ENCODE results near the gene NPAS3. TPM values are rescaled to one million over a fixed set of nuclear protein-coding genes. Genes with fewer than 3 reads are reported as not detected.

Gene NPAS3
- total and polyA plus RNA-seq, 2 donors = 1.0 to 1.2 TPM

- Histone ChIP-seq H3K9me3 (ENCODE audit: control insufficient read depth in 2 of 2, insufficient read depth in 1 of 2, low read length in 1 of 2) (no peaks in the 10 kb centered on the region), H3K4me3 (ENCODE audit: low read length in 2 of 2) (no peak overlapping the region), H3K4me1 (ENCODE audit: control insufficient read depth in 2 of 2, insufficient read depth in 2 of 2, low read length in 2 of 2) (no peaks in the 10 kb centered on the region), H3K27ac (ENCODE audit: low read depth in 1 of 2, low read length in 1 of 2) (no peak overlapping the region), H3K36me3 (ENCODE audit: control insufficient read depth in 2 of 2, insufficient read depth in 2 of 2, low read length in 1 of 2) (no peaks in the 10 kb centered on the region), H3K27me3 (ENCODE audit: control insufficient read depth in 2 of 2, insufficient read depth in 1 of 2, low read length in 1 of 2) (no peaks in the 10 kb centered on the region)
- no peak for DNase-seq (ENCODE audit: low read depth in 6 of 9, low spot score in 9 of 9)
- 96% methylated on average over 5 of the region's 5 CpGs for WGBS
These were observed 816.7 kb downstream of the NPAS3 start for GRCh38 chr14:33755358-33755757.

- 95% methylated on average over 1 of the region's 1 CpG for WGBS
- Histone ChIP-seq H3K27me3 (ENCODE audit: control insufficient read depth in 2 of 2, insufficient read depth in 1 of 2, low read length in 1 of 2) (no peaks in the 10 kb centered on the region), H3K4me1 (ENCODE audit: control insufficient read depth in 2 of 2, insufficient read depth in 2 of 2, low read length in 2 of 2) (no peaks in the 10 kb centered on the region), H3K9me3 (ENCODE audit: control insufficient read depth in 2 of 2, insufficient read depth in 1 of 2, low read length in 1 of 2) (no peaks in the 10 kb centered on the region), H3K4me3 (ENCODE audit: low read length in 2 of 2) (no peak overlapping the region), H3K36me3 (ENCODE audit: control insufficient read depth in 2 of 2, insufficient read depth in 2 of 2, low read length in 1 of 2) (no peaks in the 10 kb centered on the region), H3K27ac (ENCODE audit: low read depth in 1 of 2, low read length in 1 of 2) (no peak overlapping the region)
- DNase-seq (ENCODE audit: low read depth in 6 of 9, low spot score in 9 of 9) = no peak
These were observed 818.2 kb downstream of the NPAS3 start for GRCh38 chr14:33756833-33757232.

GRCh38 chr14:33758547-33758946 lies 819.9 kb downstream of the NPAS3 start:
- no peak overlapping the region for H3K4me3 ChIP-seq (ENCODE audit: low read length in 2 of 2)
- H3K4me1 ChIP-seq (ENCODE audit: control insufficient read depth in 2 of 2, insufficient read depth in 2 of 2, low read length in 2 of 2) = no peaks in the 10 kb centered on the region
- no peak for DNase-seq (ENCODE audit: low read depth in 6 of 9, low spot score in 9 of 9)
- no peaks in the 10 kb centered on the region for H3K9me3 ChIP-seq (ENCODE audit: control insufficient read depth in 2 of 2, insufficient read depth in 1 of 2, low read length in 1 of 2)
- H3K36me3 ChIP-seq (ENCODE audit: control insufficient read depth in 2 of 2, insufficient read depth in 2 of 2, low read length in 1 of 2) = no peaks in the 10 kb centered on the region
- H3K27me3 ChIP-seq (ENCODE audit: control insufficient read depth in 2 of 2, insufficient read depth in 1 of 2, low read length in 1 of 2) = no peaks in the 10 kb centered on the region
- H3K27ac ChIP-seq (ENCODE audit: low read depth in 1 of 2, low read length in 1 of 2) = no peak overlapping the region

GRCh38 chr14:33762161-33762851 lies 823.6 kb downstream of the NPAS3 start:
- H3K27ac ChIP-seq (ENCODE audit: low read depth in 1 of 2, low read length in 1 of 2) = no peak overlapping the region
- peaks cover 0 to 2% of the 10 kb centered on the region in 2 donors for H3K4me1 ChIP-seq (ENCODE audit: control insufficient read depth in 2 of 2, insufficient read depth in 2 of 2, low read length in 2 of 2)
- WGBS = 69% methylated on average over 4 of the region's 4 CpGs
- no peak for DNase-seq (ENCODE audit: low read depth in 6 of 9, low spot score in 9 of 9)
- H3K36me3 ChIP-seq (ENCODE audit: control insufficient read depth in 2 of 2, insufficient read depth in 2 of 2, low read length in 1 of 2) = no peaks in the 10 kb centered on the region
- H3K4me3 ChIP-seq (ENCODE audit: low read length in 2 of 2) = no peak overlapping the region
- H3K9me3 ChIP-seq (ENCODE audit: control insufficient read depth in 2 of 2, insufficient read depth in 1 of 2, low read length in 1 of 2) = no peaks in the 10 kb centered on the region
- no peaks in the 10 kb centered on the region for H3K27me3 ChIP-seq (ENCODE audit: control insufficient read depth in 2 of 2, insufficient read depth in 1 of 2, low read length in 1 of 2)

- H3K27ac ChIP-seq (ENCODE audit: low read depth in 1 of 2, low read length in 1 of 2) = no peak overlapping the region
- no peaks in the 10 kb centered on the region for H3K9me3 ChIP-seq (ENCODE audit: control insufficient read depth in 2 of 2, insufficient read depth in 1 of 2, low read length in 1 of 2)
- H3K36me3 ChIP-seq (ENCODE audit: control insufficient read depth in 2 of 2, insufficient read depth in 2 of 2, low read length in 1 of 2) = no peaks in the 10 kb centered on the region
- peak in 2 of 9 donors; percentile 4 for DNase-seq (ENCODE audit: low read depth in 6 of 9, low spot score in 9 of 9)
- 36% methylated on average over 6 of the region's 6 CpGs for WGBS
- no peaks in the 10 kb centered on the region for H3K27me3 ChIP-seq (ENCODE audit: control insufficient read depth in 2 of 2, insufficient read depth in 1 of 2, low read length in 1 of 2)
- H3K4me1 ChIP-seq (ENCODE audit: control insufficient read depth in 2 of 2, insufficient read depth in 2 of 2, low read length in 2 of 2) = peaks cover 0 to 2% of the 10 kb centered on the region in 2 donors
- no peak overlapping the region for H3K4me3 ChIP-seq (ENCODE audit: low read length in 2 of 2)
These were observed 826.4 kb downstream of the NPAS3 start for GRCh38 chr14:33764876-33765650.

- Histone ChIP-seq H3K36me3 (ENCODE audit: control insufficient read depth in 2 of 2, insufficient read depth in 2 of 2, low read length in 1 of 2) (no peaks in the 10 kb centered on the region), H3K4me1 (ENCODE audit: control insufficient read depth in 2 of 2, insufficient read depth in 2 of 2, low read length in 2 of 2) (peaks cover 0 to 2% of the 10 kb centered on the region in 2 donors), H3K4me3 (ENCODE audit: low read length in 2 of 2) (no peak overlapping the region), H3K27me3 (ENCODE audit: control insufficient read depth in 2 of 2, insufficient read depth in 1 of 2, low read length in 1 of 2) (no peaks in the 10 kb centered on the region), H3K9me3 (ENCODE audit: control insufficient read depth in 2 of 2, insufficient read depth in 1 of 2, low read length in 1 of 2) (no peaks in the 10 kb centered on the region), H3K27ac (ENCODE audit: low read depth in 1 of 2, low read length in 1 of 2) (no peak overlapping the region)
- 87% methylated on average over 7 of the region's 7 CpGs for WGBS
- no peak for DNase-seq (ENCODE audit: low read depth in 6 of 9, low spot score in 9 of 9)
These were observed 829.1 kb downstream of the NPAS3 start for GRCh38 chr14:33767586-33768457.

GRCh38 chr14:33768458-33768830 lies 829.8 kb downstream of the NPAS3 start:
- H3K4me1 ChIP-seq (ENCODE audit: control insufficient read depth in 2 of 2, insufficient read depth in 2 of 2, low read length in 2 of 2) = peaks cover 0 to 2% of the 10 kb centered on the region in 2 donors
- no peaks in the 10 kb centered on the region for H3K9me3 ChIP-seq (ENCODE audit: control insufficient read depth in 2 of 2, insufficient read depth in 1 of 2, low read length in 1 of 2)
- DNase-seq (ENCODE audit: low read depth in 6 of 9, low spot score in 9 of 9) = no peak
- no peaks in the 10 kb centered on the region for H3K36me3 ChIP-seq (ENCODE audit: control insufficient read depth in 2 of 2, insufficient read depth in 2 of 2, low read length in 1 of 2)
- no peak overlapping the region for H3K4me3 ChIP-seq (ENCODE audit: low read length in 2 of 2)
- no peaks in the 10 kb centered on the region for H3K27me3 ChIP-seq (ENCODE audit: control insufficient read depth in 2 of 2, insufficient read depth in 1 of 2, low read length in 1 of 2)
- 63% methylated on average over 1 of the region's 1 CpG for WGBS
- no peak overlapping the region for H3K27ac ChIP-seq (ENCODE audit: low read depth in 1 of 2, low read length in 1 of 2)

- Histone ChIP-seq H3K4me1 (ENCODE audit: control insufficient read depth in 2 of 2, insufficient read depth in 2 of 2, low read length in 2 of 2) (no peaks in the 10 kb centered on the region), H3K27me3 (ENCODE audit: control insufficient read depth in 2 of 2, insufficient read depth in 1 of 2, low read length in 1 of 2) (no peaks in the 10 kb centered on the region), H3K27ac (ENCODE audit: low read depth in 1 of 2, low read length in 1 of 2) (no peak overlapping the region), H3K4me3 (ENCODE audit: low read length in 2 of 2) (no peak overlapping the region), H3K9me3 (ENCODE audit: control insufficient read depth in 2 of 2, insufficient read depth in 1 of 2, low read length in 1 of 2) (no peaks in the 10 kb centered on the region), H3K36me3 (ENCODE audit: control insufficient read depth in 2 of 2, insufficient read depth in 2 of 2, low read length in 1 of 2) (no peaks in the 10 kb centered on the region)
- DNase-seq (ENCODE audit: low read depth in 6 of 9, low spot score in 9 of 9) = no peak
- 86% methylated on average over 8 of the region's 8 CpGs for WGBS
These were observed 834.7 kb downstream of the NPAS3 start for GRCh38 chr14:33773205-33774030.

Data from thymus (tissue), 11 donors.